SU-DHL-6 (cell line): Measurements from ENCODE around the gene FAM118A.

Source experiments
- CTCF ChIP-seq: fragments of 200-600 bp; sonication (generic); IDR thresholded peaks from one replicate; pipeline ENCODE4 v1.5.1; 2017; ENCODE audit warnings: antibody characterized with exemption, mild to moderate bottlenecking, low read length, moderate library complexity; ENCODE audit not compliant: insufficient read depth, poor library complexity, severe bottlenecking
- EZH2phosphoT487 ChIP-seq: fragments of 200-600 bp; sonication (generic), shearing (Covaris generic); conservative IDR thresholded peaks from 2 replicates; pipeline ENCODE4 v1.6.1; 2018; ENCODE audit warnings: mild to moderate bottlenecking, antibody characterized with exemption, low read length, moderate library complexity, mixed read lengths

- TF ChIP-seq CTCF (no peak), EZH2phosphoT487 (no peak)
Observed at GRCh38 chr22:45285263-45286058, 24.3 kb upstream of the FAM118A start.
